Measurements from ENCODE around the gene CCDC170. TPM values are rescaled to one million over a fixed set of nuclear protein-coding genes. Genes with fewer than 3 reads are reported as not detected.

CCDC170 gene
- polyA plus RNA-seq, 1 of the 3 experiments (the other 2 are of a cell fraction), result not detected

DNA sequence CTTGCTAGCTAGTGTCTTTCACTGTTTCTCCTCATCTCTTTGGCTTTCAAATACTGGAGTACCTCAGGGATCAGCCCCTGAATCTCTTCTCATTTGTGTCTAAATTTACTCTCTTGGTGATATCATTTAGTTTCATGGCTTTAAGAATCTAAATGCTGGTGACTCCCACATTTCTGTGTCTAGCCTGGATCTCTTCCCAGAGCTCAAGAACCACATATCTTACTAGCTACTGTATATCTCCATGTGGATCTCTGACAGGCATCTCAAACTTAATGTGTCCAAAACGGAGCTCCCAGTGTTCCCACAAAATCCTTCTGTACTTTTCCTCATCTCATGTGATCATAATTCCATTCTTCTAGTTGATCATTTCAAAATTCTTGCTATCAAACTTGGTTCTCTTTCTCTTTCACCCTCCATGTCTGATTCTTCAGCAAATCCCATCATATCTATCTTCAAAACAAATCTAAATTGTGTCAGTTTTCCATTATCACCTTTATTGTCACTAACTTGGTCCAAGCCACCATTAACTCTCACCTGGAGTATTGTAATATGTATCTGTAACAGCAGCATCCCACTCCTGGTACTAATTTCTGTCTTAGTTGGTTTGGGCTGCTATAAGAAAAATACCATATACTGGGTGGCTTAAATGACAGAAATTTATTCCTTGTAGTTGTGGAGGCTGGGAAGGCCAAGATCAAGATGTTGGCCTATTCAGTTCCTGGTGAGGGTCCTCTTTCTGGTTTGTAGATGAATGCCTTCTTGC is 45.9 kb downstream of the CCDC170 start:
- Histone ChIP-seq H3K4me1 (ENCODE audit: control insufficient read depth in 1 of 2, insufficient read depth in 2 of 2, low read depth in 1 of 2, low read length in 1 of 2) (no peaks in the 10 kb centered on the region), H3K36me3 (replicated peaks in 1 of 2; ENCODE audit: control insufficient read depth in 1 of 2, insufficient read depth in 2 of 2, low read length in 1 of 2) (no peaks in the 10 kb centered on the region), H3K9ac (no peak overlapping the region), H3K27me3 (ENCODE audit: insufficient read depth) (no peaks in the 10 kb centered on the region), H3K79me2 (ENCODE audit: insufficient read depth) (no peaks in the 10 kb centered on the region), H4K20me1 (ENCODE audit: insufficient read depth) (no peaks in the 10 kb centered on the region), H3K4me2 (no peak overlapping the region), H3F3A (replicated peaks; ENCODE audit: insufficient read depth) (no peaks in the 10 kb centered on the region), H2AFZ (ENCODE audit: low read depth) (no peak overlapping the region), H3K9me3 (no peaks in the 10 kb centered on the region), H3K27ac (ENCODE audit: low read depth in 2 of 2, low read length in 1 of 2) (no peak overlapping the region), H3K4me3 (ENCODE audit: low read depth in 2 of 2, low read length in 1 of 2) (no peak overlapping the region), H3K9me2 (no peaks in the 10 kb centered on the region)
- TF ChIP-seq RCOR1 (IDR thresholded peaks at IDR 0.05; ENCODE audit: low read length) (no peak), CTCF (IDR thresholded peaks at IDR 0.05) (no peak), NFIC (IDR thresholded peaks at IDR 0.05; ENCODE audit: borderline replicate concordance) (no peak), MEF2A (IDR thresholded peaks at IDR 0.05; ENCODE audit: borderline replicate concordance, low read depth) (no peak), FOSL2 (IDR thresholded peaks at IDR 0.05; ENCODE audit: borderline replicate concordance, low read depth) (no peak), SMC3 (IDR thresholded peaks at IDR 0.05; ENCODE audit: low read depth, low read length) (no peak), EZH2phosphoT487 (IDR thresholded peaks at IDR 0.05; ENCODE audit: borderline replicate concordance, low read depth) (no peak)
- TF ChIP-seq, protein P1, sequence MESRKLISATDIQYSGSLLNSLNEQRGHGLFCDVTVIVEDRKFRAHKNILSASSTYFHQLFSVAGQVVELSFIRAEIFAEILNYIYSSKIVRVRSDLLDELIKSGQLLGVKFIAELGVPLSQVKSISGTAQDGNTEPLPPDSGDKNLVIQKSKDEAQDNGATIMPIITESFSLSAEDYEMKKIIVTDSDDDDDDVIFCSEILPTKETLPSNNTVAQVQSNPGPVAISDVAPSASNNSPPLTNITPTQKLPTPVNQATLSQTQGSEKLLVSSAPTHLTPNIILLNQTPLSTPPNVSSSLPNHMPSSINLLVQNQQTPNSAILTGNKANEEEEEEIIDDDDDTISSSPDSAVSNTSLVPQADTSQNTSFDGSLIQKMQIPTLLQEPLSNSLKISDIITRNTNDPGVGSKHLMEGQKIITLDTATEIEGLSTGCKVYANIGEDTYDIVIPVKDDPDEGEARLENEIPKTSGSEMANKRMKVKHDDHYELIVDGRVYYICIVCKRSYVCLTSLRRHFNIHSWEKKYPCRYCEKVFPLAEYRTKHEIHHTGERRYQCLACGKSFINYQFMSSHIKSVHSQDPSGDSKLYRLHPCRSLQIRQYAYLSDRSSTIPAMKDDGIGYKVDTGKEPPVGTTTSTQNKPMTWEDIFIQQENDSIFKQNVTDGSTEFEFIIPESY (IDR thresholded peaks at IDR 0.05; ENCODE audit: borderline replicate concordance, low read depth), result no peak
- DNase-seq, result no peak
- ChIA-PET POLR2A (no interaction called here), CTCF (no interaction called here)
- WGBS (ENCODE audit: low lambda C conversion rate), result 0% methylated on average over 1 of the region's 1 CpG

- POLR2A ChIA-PET, result no interaction called here
- Histone ChIP-seq H3K27ac (ENCODE audit: low read depth in 2 of 2, low read length in 1 of 2) (no peak overlapping the region), H3K9me2 (no peaks in the 10 kb centered on the region), H3F3A (replicated peaks; ENCODE audit: insufficient read depth) (no peaks in the 10 kb centered on the region), H3K9me3 (no peaks in the 10 kb centered on the region), H3K4me1 (ENCODE audit: control insufficient read depth in 1 of 2, insufficient read depth in 2 of 2, low read depth in 1 of 2, low read length in 1 of 2) (no peaks in the 10 kb centered on the region), H3K27me3 (ENCODE audit: insufficient read depth) (no peaks in the 10 kb centered on the region), H2AFZ (ENCODE audit: low read depth) (no peak overlapping the region), H3K9ac (no peak overlapping the region), H3K4me2 (no peak overlapping the region), H3K4me3 (ENCODE audit: low read depth in 2 of 2, low read length in 1 of 2) (no peak overlapping the region), H3K79me2 (ENCODE audit: insufficient read depth) (no peaks in the 10 kb centered on the region), H3K36me3 (replicated peaks in 1 of 2; ENCODE audit: control insufficient read depth in 1 of 2, insufficient read depth in 2 of 2, low read length in 1 of 2) (no peaks in the 10 kb centered on the region), H4K20me1 (ENCODE audit: insufficient read depth) (no peaks in the 10 kb centered on the region)
- no peak for DNase-seq
- 9% methylated on average over 1 of the region's 1 CpG for WGBS (ENCODE audit: low lambda C conversion rate)
- CTCF ChIA-PET, result no interaction called here
- TF ChIP-seq GABPA (IDR thresholded peaks at IDR 0.05; ENCODE audit: low read depth) (no peak), MXI1 (IDR thresholded peaks at IDR 0.05; ENCODE audit: low read depth, low read length) (no peak), RAD21 (IDR thresholded peaks at IDR 0.05; ENCODE audit: low read length) (no peak), NRF1 (IDR thresholded peaks at IDR 0.05; ENCODE audit: low read depth, low read length) (no peak), USF1 (IDR thresholded peaks at IDR 0.05; ENCODE audit: borderline replicate concordance, low read depth) (no peak), SMC3 (IDR thresholded peaks at IDR 0.05; ENCODE audit: low read depth, low read length) (no peak), IRF3 (IDR thresholded peaks at IDR 0.05; ENCODE audit: low read depth, low read length) (no peak), EZH2phosphoT487 (IDR thresholded peaks at IDR 0.05; ENCODE audit: borderline replicate concordance, low read depth) (no peak), TAF1 (IDR thresholded peaks at IDR 0.05; ENCODE audit: borderline replicate concordance, low read depth, low read length) (no peak), GATA2 (CRISPR knock-in tag; IDR thresholded peaks at IDR 0.05) (no peak), RCOR1 (IDR thresholded peaks at IDR 0.05; ENCODE audit: low read length) (no peak), RXRA (IDR thresholded peaks at IDR 0.05; ENCODE audit: borderline replicate concordance, low read depth) (no peak), JUND (IDR thresholded peaks at IDR 0.05) (no peak), POLR2AphosphoS5 (IDR thresholded peaks at IDR 0.05; ENCODE audit: low read depth, low read length) (no peak), RFX5 (IDR thresholded peaks at IDR 0.05; ENCODE audit: low read length) (no peak)
- TF ChIP-seq, protein P1 (IDR thresholded peaks at IDR 0.05; ENCODE audit: borderline replicate concordance, low read depth), result no peak
Observed at GRCh38 chr6:151544453-151544852, 50.6 kb downstream of the CCDC170 start.
